DMS79 treated with DMSO at 0.1 percent for 48 hours (cell line): ENCODE measurements around the gene PATE4.

Source experiments
- DNase-seq: peaks from one replicate; lab custom pipeline; 2025; lab: John Stamatoyannopoulos, UW

Gene PATE4

DNA sequence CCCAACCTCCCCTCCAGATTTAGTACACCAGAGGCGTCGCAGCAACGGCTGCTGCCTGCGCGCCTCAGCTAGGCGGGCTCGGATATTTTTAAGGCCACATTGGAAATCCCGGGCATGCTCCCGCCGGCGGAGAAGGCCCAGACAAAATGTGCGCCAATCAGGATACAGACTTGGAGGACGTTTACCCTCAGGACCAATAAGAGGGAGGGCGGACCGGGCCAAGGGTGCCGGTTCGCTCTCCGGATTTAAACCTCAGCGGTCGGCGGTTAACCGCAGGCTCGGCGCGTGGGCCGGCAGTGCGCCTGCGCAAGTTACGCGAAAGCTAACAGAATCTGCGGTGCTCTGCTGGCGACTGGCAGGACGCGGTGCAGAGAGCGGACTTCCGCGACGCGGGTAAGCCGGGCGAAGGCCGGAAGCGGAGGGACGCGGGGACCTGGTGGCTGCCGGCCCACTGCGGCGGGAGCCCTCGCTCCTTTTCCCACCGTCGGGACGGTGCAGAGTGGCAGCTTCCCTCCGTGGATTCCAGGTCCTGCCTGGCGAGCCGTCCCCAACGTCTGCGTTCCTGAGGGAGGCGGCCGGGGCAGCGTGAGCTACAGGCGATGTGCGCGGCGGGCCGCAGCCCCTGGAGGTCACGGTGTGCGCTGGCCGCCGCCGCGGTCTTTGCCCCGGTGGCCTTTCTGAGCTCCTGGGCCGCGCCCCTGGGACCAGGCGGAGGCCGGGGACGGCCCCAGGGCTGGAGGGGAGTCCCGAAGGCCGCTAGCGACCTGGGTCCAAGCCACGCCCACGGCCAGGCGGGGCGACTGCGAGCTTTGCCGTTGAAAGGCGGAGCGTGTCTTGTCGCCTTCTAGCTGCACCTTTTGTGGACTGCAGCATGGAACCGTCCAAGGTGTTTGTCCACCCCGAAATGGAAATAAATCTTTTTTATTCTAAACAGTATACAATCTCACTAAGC is 54.5 kb downstream of the PATE4 start, which contains the start of gene HYLS1:
TSS of gene HYLS1 (plus strand) at position 296 of the 952 bp plus-strand sequence. CDS start 11,701 bp downstream, outside the sequence.
- DNase-seq: peak; percentile 98
